OCI-LY3 (cell line): Measurements from ENCODE around the gene CALD1.

Experiments used
- CTCF ChIP-seq: fragments of 200-600, 300-600 bp; sonication (generic); IDR thresholded peaks from 2 replicates; pipeline ENCODE4 v1.5.1; 2014; ENCODE audit warnings: antibody characterized with exemption, low read length, low read depth
- EZH2phosphoT487 ChIP-seq: fragments of 200-600 bp; shearing (Covaris generic); IDR thresholded peaks from 2 replicates; pipeline ENCODE4 v1.6.1; 2018; ENCODE audit warnings: antibody characterized with exemption, mixed run types, low read depth

GRCh38 chr7:134789967-134790685, 10.7 kb downstream of the CALD1 start:
- TF ChIP-seq CTCF, result no peak
- no peak for TF ChIP-seq EZH2phosphoT487
